ENCODE measurements around the gene APBB1.

The APBB1 gene

GRCh38 chr11:6350043-6350442 is 68.9 kb downstream of the APBB1 start:
- DNase-seq: peak; percentile 6

- DNase-seq: no peak
These were observed 73.5 kb downstream of the APBB1 start for GRCh38 chr11:6345366-6345765.
